ENCODE data around the gene CROT.

The CROT gene

GRCh38 chr7:87341441-87341840, 4.0 kb upstream of the CROT start:
- no peaks in the 10 kb centered on the region for H3K9me3 ChIP-seq
- peaks cover 10% of the 10 kb centered on the region; the same call in 1 of the 2 replicates for H3K27me3 ChIP-seq
- H3K9ac ChIP-seq: no peak overlapping the region
- no peak overlapping the region for H3K4me2 ChIP-seq
- H4K20me1 ChIP-seq: no peaks in the 10 kb centered on the region
- no peak for TF ChIP-seq Cebpa-rat (IDR thresholded peaks at IDR 0.05)
- no peak overlapping the region for H3K27ac ChIP-seq
- no peak overlapping the region for H3K4me3 ChIP-seq
- H3K36me3 ChIP-seq: peaks cover 15% of the 10 kb centered on the region
- H3K4me1 ChIP-seq: peaks cover 20% of the 10 kb centered on the region

- no peak for TF ChIP-seq Cebpa-rat (IDR thresholded peaks at IDR 0.05)
- no peak overlapping the region for H3K4me2 ChIP-seq
These were observed 3.2 kb upstream of the CROT start for GRCh38 chr7:87342231-87342630.

GRCh38 chr7:87344446-87344845, 1.0 kb upstream of the CROT start:
- Histone ChIP-seq H3K9ac (peak overlapping the region; percentile 77), H4K20me1 (no peaks in the 10 kb centered on the region), H3K4me3 (peak overlapping the region; percentile 76), H3K27ac (peak overlapping the region; percentile 68), H3K9me3 (no peaks in the 10 kb centered on the region), H3K4me1 (peaks cover 20% of the 10 kb centered on the region), H3K36me3 (peaks cover 23% of the 10 kb centered on the region), H3K27me3 (peaks cover 10% of the 10 kb centered on the region; the same call in 1 of the 2 replicates), H3K4me2 (peak overlapping the region; percentile 86)
- no peak for TF ChIP-seq Cebpa-rat (IDR thresholded peaks at IDR 0.05)

More at GRCh38 chr7:87342231-87342630, 3.2 kb upstream of the CROT start:
- peaks cover 20% of the 10 kb centered on the region for H3K4me1 ChIP-seq
- H3K9ac ChIP-seq: no peak overlapping the region
- H3K36me3 ChIP-seq: peaks cover 15% of the 10 kb centered on the region
- H4K20me1 ChIP-seq: no peaks in the 10 kb centered on the region
- no peak overlapping the region for H3K27ac ChIP-seq
- H3K27me3 ChIP-seq: peaks cover 10% of the 10 kb centered on the region; the same call in 1 of the 2 replicates
- no peak overlapping the region for H3K4me3 ChIP-seq
- H3K9me3 ChIP-seq: no peaks in the 10 kb centered on the region

- peaks cover 31% of the 10 kb centered on the region for H3K36me3 ChIP-seq
- H3K27ac ChIP-seq: 0 out of 2 replicates have a peak overlapping the region, but pooled peaks have one; percentile 68
- H3K27me3 ChIP-seq: peaks cover 10% of the 10 kb centered on the region; the same call in 1 of the 2 replicates
- no peaks in the 10 kb centered on the region for H4K20me1 ChIP-seq
- H3K9ac ChIP-seq: peak overlapping the region; percentile 77
- peaks cover 9% of the 10 kb centered on the region for H3K9me3 ChIP-seq
- TF ChIP-seq Cebpa-rat (IDR thresholded peaks at IDR 0.05): no peak
- peaks cover 20% of the 10 kb centered on the region for H3K4me1 ChIP-seq
- peak overlapping the region; percentile 86 for H3K4me2 ChIP-seq
- peak overlapping the region; percentile 76 for H3K4me3 ChIP-seq
These were observed 503 bp downstream of the CROT start for GRCh38 chr7:87345962-87346371.

- Histone ChIP-seq H3K4me2 (no peak overlapping the region), H4K20me1 (no peaks in the 10 kb centered on the region), H3K27me3 (peaks cover 10% of the 10 kb centered on the region; the same call in 1 of the 2 replicates), H3K4me1 (peaks cover 20% of the 10 kb centered on the region), H3K9me3 (peaks cover 21% of the 10 kb centered on the region), H3K36me3 (peaks cover 37% of the 10 kb centered on the region), H3K4me3 (no peak overlapping the region), H3K9ac (no peak overlapping the region), H3K27ac (no peak overlapping the region)
- no peak for TF ChIP-seq Cebpa-rat (IDR thresholded peaks at IDR 0.05)
These were observed 1.7 kb downstream of the CROT start for GRCh38 chr7:87347207-87347606.

- Histone ChIP-seq H3K9ac (no peak overlapping the region), H3K36me3 (peaks cover 40% of the 10 kb centered on the region), H3K27me3 (peaks cover 10% of the 10 kb centered on the region; the same call in 1 of the 2 replicates)
These were observed 2.2 kb downstream of the CROT start for GRCh38 chr7:87347664-87348063.

GRCh38 chr7:87354749-87355148, 9.3 kb downstream of the CROT start:
- Histone ChIP-seq H3K4me2 (no peak overlapping the region), H3K27me3 (no peaks in the 10 kb centered on the region), H3K36me3 (peaks cover 71% of the 10 kb centered on the region), H3K4me1 (no peaks in the 10 kb centered on the region), H3K9ac (no peak overlapping the region), H4K20me1 (no peaks in the 10 kb centered on the region), H3K27ac (no peak overlapping the region), H3K9me3 (peaks cover 72% of the 10 kb centered on the region), H3K4me3 (no peak overlapping the region; the same call in 1 of the 2 replicates)
- no peak for TF ChIP-seq Cebpa-rat (IDR thresholded peaks at IDR 0.05)

More at GRCh38 chr7:87347664-87348063, 2.2 kb downstream of the CROT start:
- no peaks in the 10 kb centered on the region for H4K20me1 ChIP-seq
- H3K4me1 ChIP-seq: peaks cover 20% of the 10 kb centered on the region
- no peak for TF ChIP-seq Cebpa-rat (IDR thresholded peaks at IDR 0.05)
- peaks cover 26% of the 10 kb centered on the region for H3K9me3 ChIP-seq
- H3K4me3 ChIP-seq: no peak overlapping the region
- no peak overlapping the region for H3K4me2 ChIP-seq
- H3K27ac ChIP-seq: no peak overlapping the region

- no peak overlapping the region for H3K4me2 ChIP-seq
- no peak overlapping the region for H3K9ac ChIP-seq
- TF ChIP-seq Cebpa-rat (IDR thresholded peaks at IDR 0.05): no peak
- H3K4me1 ChIP-seq: no peaks in the 10 kb centered on the region
- peaks cover 59% of the 10 kb centered on the region for H3K9me3 ChIP-seq
- peaks cover 54% of the 10 kb centered on the region for H3K36me3 ChIP-seq
- H3K27me3 ChIP-seq: no peaks in the 10 kb centered on the region
- no peak overlapping the region for H3K4me3 ChIP-seq
- H4K20me1 ChIP-seq: no peaks in the 10 kb centered on the region
- no peak overlapping the region for H3K27ac ChIP-seq
These were observed 11.0 kb downstream of the CROT start for GRCh38 chr7:87356448-87356847.

GRCh38 chr7:87359366-87359765, 13.9 kb downstream of the CROT start:
- H3K4me3 ChIP-seq: no peak overlapping the region
- H3K9me3 ChIP-seq: peaks cover 30% of the 10 kb centered on the region
- H3K4me2 ChIP-seq: no peak overlapping the region
- H3K27ac ChIP-seq: no peak overlapping the region
- H3K27me3 ChIP-seq: no peaks in the 10 kb centered on the region
- no peak overlapping the region for H3K9ac ChIP-seq
- no peak for TF ChIP-seq Cebpa-rat (IDR thresholded peaks at IDR 0.05)
- peaks cover 28% of the 10 kb centered on the region for H3K36me3 ChIP-seq
- H3K4me1 ChIP-seq: no peaks in the 10 kb centered on the region
- H4K20me1 ChIP-seq: no peaks in the 10 kb centered on the region

GRCh38 chr7:87361320-87361719, 15.9 kb downstream of the CROT start:
- Histone ChIP-seq H3K4me1 (no peaks in the 10 kb centered on the region), H4K20me1 (no peaks in the 10 kb centered on the region), H3K27me3 (no peaks in the 10 kb centered on the region), H3K27ac (no peak overlapping the region), H3K9me3 (peaks cover 12% of the 10 kb centered on the region), H3K36me3 (peaks cover 15% of the 10 kb centered on the region), H3K4me3 (no peak overlapping the region), H3K4me2 (no peak overlapping the region), H3K9ac (no peak overlapping the region)
- no peak for TF ChIP-seq Cebpa-rat (IDR thresholded peaks at IDR 0.05)

- H3K9ac ChIP-seq: no peak overlapping the region
- H4K20me1 ChIP-seq: no peaks in the 10 kb centered on the region
These were observed 17.9 kb downstream of the CROT start for GRCh38 chr7:87363342-87363741.

More at GRCh38 chr7:87363342-87363741, 17.9 kb downstream of the CROT start:
- Histone ChIP-seq H3K36me3 (0 out of 2 replicates have a peak, but pooled peaks cover 3% of the 10 kb centered on the region), H3K27ac (no peak overlapping the region), H3K4me2 (no peak overlapping the region), H3K27me3 (no peaks in the 10 kb centered on the region), H3K9me3 (no peaks in the 10 kb centered on the region), H3K4me3 (no peak overlapping the region), H3K4me1 (no peaks in the 10 kb centered on the region)
- no peak for TF ChIP-seq Cebpa-rat (IDR thresholded peaks at IDR 0.05)

All from BLaER1 (cell line).